ENCODE results near the gene C2orf68. TPM values are rescaled to one million over a fixed set of nuclear protein-coding genes. Genes with fewer than 3 reads are reported as not detected.

The C2orf68 gene
- total RNA-seq, 4 donors from 2014 or later, result 15.7 to 21.9 (median 19.7) TPM

GRCh38 chr2:85613717-85614515, 2.0 kb upstream of the C2orf68 start:
- 85 to 88% methylated on average over 10 of the region's 10 CpGs for WGBS, 2 donors
- DNase-seq (ENCODE audit: low spot score in 2 of 2), result no peak
- Histone ChIP-seq H3K9me3 (no peaks in the 10 kb centered on the region), H3K27ac (no peak overlapping the region), H3K4me1 (peaks cover 0 to 53% (median 16%) of the 10 kb centered on the region in 4 donors), H3K36me3 (peaks cover 0 to 12% (median 0%) of the 10 kb centered on the region in 3 donors), H3K4me3 (no peak overlapping the region), H3K27me3 (no peaks in the 10 kb centered on the region)
- TF ChIP-seq POLR2A (IDR thresholded peaks at IDR 0.05), result no peak
- no peak for TF ChIP-seq CTCF (IDR thresholded peaks at IDR 0.05)
- TF ChIP-seq EP300 (IDR thresholded peaks at IDR 0.05), result no peak

GRCh38 chr2:85611217-85611704, 605 bp downstream of the C2orf68 start:
- WGBS, 2 donors, result 5 to 6% methylated on average over 24 of the region's 24 CpGs
- DNase-seq (ENCODE audit: low spot score in 2 of 2), result no peak
- no peak for TF ChIP-seq CTCF (IDR thresholded peaks at IDR 0.05)
- TF ChIP-seq POLR2A (IDR thresholded peaks at IDR 0.05), result no peak
- Histone ChIP-seq H3K4me3 (peak overlapping the region; percentile 77 to 99 (median 89)), H3K36me3 (peaks cover 0 to 31% (median 0%) of the 10 kb centered on the region in 3 donors), H3K27ac (peak overlapping the region; percentile 40 to 93 (median 90)), H3K27me3 (no peaks in the 10 kb centered on the region), H3K9me3 (no peaks in the 10 kb centered on the region), H3K4me1 (peaks cover 0 to 62% (median 12%) of the 10 kb centered on the region in 4 donors)

- H3K4me1 ChIP-seq, result peaks cover 0 to 82% (median 37%) of the 10 kb centered on the region in 4 donors
- no peaks in the 10 kb centered on the region for H3K9me3 ChIP-seq
- H3K36me3 ChIP-seq, result peaks cover 0 to 31% (median 0%) of the 10 kb centered on the region in 3 donors
- H3K27me3 ChIP-seq, result no peaks in the 10 kb centered on the region
- TF ChIP-seq POLR2A (IDR thresholded peaks at IDR 0.05), result no peak
- TF ChIP-seq EP300 (IDR thresholded peaks at IDR 0.05), result no peak
- TF ChIP-seq CTCF (IDR thresholded peaks at IDR 0.05), result no peak
- H3K4me3 ChIP-seq, result no peak overlapping the region
- WGBS, 2 donors, result 74 to 84% methylated on average over 9 of the region's 9 CpGs
- H3K27ac ChIP-seq, result peak overlapping the region in 2 of 4 donors; percentile 26 to 31
- DNase-seq (ENCODE audit: low spot score in 2 of 2), result no peak
These were observed 4.3 kb downstream of the C2orf68 start for GRCh38 chr2:85607268-85608215.

GRCh38 chr2:85606116-85606455, 5.8 kb downstream of the C2orf68 start:
- 54 to 55% methylated on average over 7 of the region's 7 CpGs for WGBS, 2 donors
- Histone ChIP-seq H3K36me3 (peaks cover 0 to 31% (median 0%) of the 10 kb centered on the region in 3 donors), H3K4me3 (no peak overlapping the region), H3K9me3 (no peaks in the 10 kb centered on the region), H3K4me1 (peaks cover 0 to 85% (median 39%) of the 10 kb centered on the region in 4 donors), H3K27me3 (no peaks in the 10 kb centered on the region), H3K27ac (peak overlapping the region in 2 of 4 donors; percentile 61 to 80)
- DNase-seq (ENCODE audit: low spot score in 2 of 2), result no peak
- TF ChIP-seq EP300 (IDR thresholded peaks at IDR 0.05) (no peak), POLR2A (IDR thresholded peaks at IDR 0.05) (no peak), CTCF (IDR thresholded peaks at IDR 0.05) (no peak)

All from tibial nerve (tissue), 4 donors.